Measurements from ENCODE around the gene TBL1X. TPM values are rescaled to one million over a fixed set of nuclear protein-coding genes. Genes with fewer than 3 reads are reported as not detected.

TBL1X gene
- total and polyA plus RNA-seq, 2 of the 8 experiments (the other 6 are each of a cell fraction or from before 2014, with no cell fraction given): 13.3 to 25.6 TPM

DNA sequence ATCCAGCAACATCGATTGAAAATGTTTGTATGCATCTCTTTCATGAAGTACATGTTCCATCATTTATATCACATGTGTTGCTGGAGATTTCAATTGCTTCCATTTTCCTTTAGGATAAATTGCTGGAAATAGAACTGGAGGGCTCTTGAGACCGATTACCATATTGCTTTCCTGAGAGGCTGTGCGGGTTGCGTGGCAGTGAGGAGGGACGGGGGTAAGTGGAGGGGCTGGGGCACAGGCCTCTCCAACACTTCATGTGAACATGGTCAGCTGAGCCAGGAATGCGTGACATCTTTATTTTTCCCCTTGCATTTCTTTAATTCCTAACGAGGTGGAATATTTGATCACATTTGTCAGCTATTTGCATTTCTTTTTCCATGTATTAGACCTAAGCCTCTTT, 144.6 kb downstream of the TBL1X start (continued):
- TF ChIP-seq, protein P1, sequence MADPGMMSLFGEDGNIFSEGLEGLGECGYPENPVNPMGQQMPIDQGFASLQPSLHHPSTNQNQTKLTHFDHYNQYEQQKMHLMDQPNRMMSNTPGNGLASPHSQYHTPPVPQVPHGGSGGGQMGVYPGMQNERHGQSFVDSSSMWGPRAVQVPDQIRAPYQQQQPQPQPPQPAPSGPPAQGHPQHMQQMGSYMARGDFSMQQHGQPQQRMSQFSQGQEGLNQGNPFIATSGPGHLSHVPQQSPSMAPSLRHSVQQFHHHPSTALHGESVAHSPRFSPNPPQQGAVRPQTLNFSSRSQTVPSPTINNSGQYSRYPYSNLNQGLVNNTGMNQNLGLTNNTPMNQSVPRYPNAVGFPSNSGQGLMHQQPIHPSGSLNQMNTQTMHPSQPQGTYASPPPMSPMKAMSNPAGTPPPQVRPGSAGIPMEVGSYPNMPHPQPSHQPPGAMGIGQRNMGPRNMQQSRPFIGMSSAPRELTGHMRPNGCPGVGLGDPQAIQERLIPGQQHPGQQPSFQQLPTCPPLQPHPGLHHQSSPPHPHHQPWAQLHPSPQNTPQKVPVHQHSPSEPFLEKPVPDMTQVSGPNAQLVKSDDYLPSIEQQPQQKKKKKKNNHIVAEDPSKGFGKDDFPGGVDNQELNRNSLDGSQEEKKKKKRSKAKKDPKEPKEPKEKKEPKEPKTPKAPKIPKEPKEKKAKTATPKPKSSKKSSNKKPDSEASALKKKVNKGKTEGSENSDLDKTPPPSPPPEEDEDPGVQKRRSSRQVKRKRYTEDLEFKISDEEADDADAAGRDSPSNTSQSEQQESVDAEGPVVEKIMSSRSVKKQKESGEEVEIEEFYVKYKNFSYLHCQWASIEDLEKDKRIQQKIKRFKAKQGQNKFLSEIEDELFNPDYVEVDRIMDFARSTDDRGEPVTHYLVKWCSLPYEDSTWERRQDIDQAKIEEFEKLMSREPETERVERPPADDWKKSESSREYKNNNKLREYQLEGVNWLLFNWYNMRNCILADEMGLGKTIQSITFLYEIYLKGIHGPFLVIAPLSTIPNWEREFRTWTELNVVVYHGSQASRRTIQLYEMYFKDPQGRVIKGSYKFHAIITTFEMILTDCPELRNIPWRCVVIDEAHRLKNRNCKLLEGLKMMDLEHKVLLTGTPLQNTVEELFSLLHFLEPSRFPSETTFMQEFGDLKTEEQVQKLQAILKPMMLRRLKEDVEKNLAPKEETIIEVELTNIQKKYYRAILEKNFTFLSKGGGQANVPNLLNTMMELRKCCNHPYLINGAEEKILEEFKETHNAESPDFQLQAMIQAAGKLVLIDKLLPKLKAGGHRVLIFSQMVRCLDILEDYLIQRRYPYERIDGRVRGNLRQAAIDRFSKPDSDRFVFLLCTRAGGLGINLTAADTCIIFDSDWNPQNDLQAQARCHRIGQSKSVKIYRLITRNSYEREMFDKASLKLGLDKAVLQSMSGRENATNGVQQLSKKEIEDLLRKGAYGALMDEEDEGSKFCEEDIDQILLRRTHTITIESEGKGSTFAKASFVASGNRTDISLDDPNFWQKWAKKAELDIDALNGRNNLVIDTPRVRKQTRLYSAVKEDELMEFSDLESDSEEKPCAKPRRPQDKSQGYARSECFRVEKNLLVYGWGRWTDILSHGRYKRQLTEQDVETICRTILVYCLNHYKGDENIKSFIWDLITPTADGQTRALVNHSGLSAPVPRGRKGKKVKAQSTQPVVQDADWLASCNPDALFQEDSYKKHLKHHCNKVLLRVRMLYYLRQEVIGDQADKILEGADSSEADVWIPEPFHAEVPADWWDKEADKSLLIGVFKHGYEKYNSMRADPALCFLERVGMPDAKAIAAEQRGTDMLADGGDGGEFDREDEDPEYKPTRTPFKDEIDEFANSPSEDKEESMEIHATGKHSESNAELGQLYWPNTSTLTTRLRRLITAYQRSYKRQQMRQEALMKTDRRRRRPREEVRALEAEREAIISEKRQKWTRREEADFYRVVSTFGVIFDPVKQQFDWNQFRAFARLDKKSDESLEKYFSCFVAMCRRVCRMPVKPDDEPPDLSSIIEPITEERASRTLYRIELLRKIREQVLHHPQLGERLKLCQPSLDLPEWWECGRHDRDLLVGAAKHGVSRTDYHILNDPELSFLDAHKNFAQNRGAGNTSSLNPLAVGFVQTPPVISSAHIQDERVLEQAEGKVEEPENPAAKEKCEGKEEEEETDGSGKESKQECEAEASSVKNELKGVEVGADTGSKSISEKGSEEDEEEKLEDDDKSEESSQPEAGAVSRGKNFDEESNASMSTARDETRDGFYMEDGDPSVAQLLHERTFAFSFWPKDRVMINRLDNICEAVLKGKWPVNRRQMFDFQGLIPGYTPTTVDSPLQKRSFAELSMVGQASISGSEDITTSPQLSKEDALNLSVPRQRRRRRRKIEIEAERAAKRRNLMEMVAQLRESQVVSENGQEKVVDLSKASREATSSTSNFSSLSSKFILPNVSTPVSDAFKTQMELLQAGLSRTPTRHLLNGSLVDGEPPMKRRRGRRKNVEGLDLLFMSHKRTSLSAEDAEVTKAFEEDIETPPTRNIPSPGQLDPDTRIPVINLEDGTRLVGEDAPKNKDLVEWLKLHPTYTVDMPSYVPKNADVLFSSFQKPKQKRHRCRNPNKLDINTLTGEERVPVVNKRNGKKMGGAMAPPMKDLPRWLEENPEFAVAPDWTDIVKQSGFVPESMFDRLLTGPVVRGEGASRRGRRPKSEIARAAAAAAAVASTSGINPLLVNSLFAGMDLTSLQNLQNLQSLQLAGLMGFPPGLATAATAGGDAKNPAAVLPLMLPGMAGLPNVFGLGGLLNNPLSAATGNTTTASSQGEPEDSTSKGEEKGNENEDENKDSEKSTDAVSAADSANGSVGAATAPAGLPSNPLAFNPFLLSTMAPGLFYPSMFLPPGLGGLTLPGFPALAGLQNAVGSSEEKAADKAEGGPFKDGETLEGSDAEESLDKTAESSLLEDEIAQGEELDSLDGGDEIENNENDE (IDR thresholded peaks at IDR 0.05; ENCODE audit: insufficient replicate concordance, low read length): no peak
- TF ChIP-seq SIRT6 (IDR thresholded peaks at IDR 0.05; ENCODE audit: low read length) (no peak), MAFK (IDR thresholded peaks at IDR 0.05; ENCODE audit: low read depth, low read length) (no peak), JUN (IDR thresholded peaks at IDR 0.05; ENCODE audit: low read depth, low read length) (no peak), CBX8 (IDR thresholded peaks at IDR 0.05; ENCODE audit: borderline replicate concordance, low read depth, low read length) (no peak), HDAC6 (IDR thresholded peaks at IDR 0.05; ENCODE audit: low read depth, low read length) (no peak), CBX5 (IDR thresholded peaks at IDR 0.05; ENCODE audit: low read depth, low read length) (no peak), YY1 (IDR thresholded peaks at IDR 0.05; ENCODE audit: low read depth, low read length) (no peak), SRF (IDR thresholded peaks at IDR 0.05; ENCODE audit: low read depth, low read length) (no peak), SP1 (IDR thresholded peaks at IDR 0.05; ENCODE audit: low read depth, low read length) (no peak)

Data from H1 (cell line).